ENCODE data around the gene CARD19.

The CARD19 gene

DNA sequence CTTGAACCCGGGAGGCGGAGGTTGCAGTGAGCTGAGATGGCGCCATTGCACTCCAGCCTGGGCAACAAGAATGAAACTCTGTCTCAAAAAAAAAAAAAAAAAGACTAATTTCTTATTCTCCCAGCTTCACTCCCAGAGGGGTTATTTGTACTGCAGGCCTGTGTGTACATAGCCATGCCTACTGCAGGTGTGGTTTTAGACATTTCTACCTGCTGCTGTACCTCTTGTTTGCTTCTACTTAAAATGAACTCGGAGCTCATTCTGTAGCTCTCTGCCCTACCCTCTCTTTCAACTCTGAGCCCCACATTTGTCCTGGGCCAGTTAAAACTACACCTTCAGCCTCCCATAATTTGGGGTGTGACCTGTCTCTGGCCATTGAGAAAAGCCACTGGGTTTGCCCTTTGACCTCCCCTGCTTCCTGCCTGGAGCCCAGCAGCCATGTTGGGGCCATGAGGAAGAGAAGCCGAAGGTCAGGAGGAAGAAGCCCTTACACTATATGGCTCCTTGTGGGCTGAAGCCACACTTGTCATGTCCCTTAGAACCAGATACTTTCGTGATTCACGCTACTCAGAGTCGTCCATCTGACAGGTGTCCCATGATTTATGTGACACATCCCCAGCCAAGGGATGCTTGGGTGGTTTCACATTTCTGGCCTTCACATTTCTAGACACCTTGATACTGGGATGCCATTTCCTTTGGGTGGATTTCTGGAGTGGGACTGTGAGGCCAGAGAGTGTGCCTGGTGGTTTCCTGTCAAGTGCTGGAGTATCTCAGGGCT is 9.4 kb upstream of the CARD19 start:
- in situ Hi-C loops (cut with HindIII; ENCODE audit: low sequenced_read_pairs), result no loop called here

DNA sequence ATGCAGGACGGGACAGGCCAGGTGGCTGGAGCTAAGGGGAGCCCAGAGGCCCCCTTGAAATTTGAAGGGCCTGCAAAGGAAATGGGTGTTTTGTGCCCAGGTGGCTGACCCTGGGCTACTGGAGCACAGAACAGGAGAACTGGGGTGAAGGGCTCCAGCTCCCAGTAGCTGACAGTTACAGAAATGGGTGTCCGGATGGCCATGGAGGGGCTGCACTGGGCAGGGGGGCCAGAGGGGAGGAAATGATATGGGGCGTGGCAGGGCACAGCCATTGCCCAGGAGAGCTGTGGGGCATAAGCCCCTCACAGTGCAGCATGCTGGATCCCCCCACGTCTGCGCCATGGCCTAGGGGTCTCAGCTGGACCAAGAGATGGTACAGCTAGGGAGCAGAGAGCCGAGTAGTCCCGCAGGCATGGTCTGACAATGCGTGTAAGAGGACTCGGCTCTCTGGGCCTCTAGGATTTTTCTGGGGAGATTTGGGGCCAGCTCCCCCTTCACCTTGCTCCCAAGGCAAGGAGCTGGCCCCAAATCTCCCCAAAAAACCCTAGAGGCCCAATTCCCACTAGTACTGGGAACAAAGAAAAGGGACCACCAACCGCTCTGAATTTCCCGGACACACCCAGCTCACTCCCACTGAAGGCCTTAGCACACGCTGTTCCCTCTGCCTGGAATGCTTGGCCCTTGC is 7.9 kb upstream of the CARD19 start:
- in situ Hi-C loops (cut with HindIII; ENCODE audit: low sequenced_read_pairs), result no loop called here

DNA sequence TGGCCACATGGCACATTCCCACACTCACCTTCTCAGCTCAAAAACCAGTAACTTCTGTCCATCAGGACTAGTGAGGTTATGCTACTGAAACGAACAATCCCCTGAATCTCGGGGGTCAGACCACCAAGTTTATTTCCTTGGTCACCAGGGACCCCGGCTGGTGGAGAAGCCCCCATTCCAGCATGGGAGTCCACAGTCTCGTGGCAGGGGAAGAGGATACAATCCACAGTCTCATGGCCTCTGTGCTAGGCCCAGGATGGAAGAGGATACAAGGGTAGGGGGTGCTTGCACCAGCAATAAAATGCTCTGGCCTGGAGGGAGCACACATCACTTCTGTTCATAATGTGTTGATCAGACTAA is 7.4 kb upstream of the CARD19 start:
- in situ Hi-C loops (cut with HindIII; ENCODE audit: low sequenced_read_pairs), result no loop called here

DNA sequence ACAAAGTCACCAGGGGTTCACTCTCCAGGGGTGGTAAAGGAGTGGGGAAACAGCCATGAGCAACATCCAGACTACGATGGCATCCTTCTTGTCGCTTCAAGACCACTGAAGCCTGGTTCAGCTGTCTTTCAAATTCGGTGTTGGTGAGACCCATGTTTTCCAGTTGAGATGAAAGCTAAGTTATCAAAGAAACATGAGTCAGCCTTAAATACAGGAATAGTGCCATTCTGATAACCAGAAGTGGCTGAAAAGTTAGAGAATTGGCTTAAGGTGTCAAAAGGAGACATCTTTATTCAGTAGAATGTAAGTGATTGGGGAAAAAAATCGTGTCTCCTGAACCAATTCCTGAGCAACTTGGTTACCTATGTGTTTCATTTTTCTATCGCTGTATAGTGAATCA is 7.0 kb upstream of the CARD19 start:
- in situ Hi-C loops (cut with HindIII; ENCODE audit: low sequenced_read_pairs), result no loop called here

DNA sequence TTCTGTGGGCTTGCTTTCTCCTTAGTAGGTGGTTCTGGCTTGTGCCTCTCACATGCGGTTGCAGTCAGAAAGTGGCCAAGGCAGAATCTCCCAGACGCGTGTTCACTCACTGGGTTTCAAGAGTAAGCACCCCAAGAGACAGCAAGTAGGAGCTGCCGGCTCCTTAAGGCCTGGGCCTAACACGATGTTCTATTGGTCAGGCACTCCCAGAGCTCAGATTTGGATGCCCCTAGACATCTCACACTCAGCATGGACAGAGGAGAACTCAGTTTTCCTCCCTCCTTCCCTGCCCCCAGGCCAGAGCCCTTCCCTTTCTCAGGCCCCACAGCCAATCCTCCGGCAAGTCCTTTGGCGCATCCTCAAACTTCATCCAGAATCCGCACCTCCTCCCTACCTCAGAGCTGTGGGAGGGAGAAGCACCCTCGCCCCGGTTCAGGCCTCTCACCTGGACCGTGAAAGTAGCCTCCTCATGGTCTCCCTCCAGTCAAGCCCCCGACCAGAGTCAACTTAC is 6.5 kb upstream of the CARD19 start:
- in situ Hi-C loops (cut with HindIII; ENCODE audit: low sequenced_read_pairs), result no loop called here

DNA sequence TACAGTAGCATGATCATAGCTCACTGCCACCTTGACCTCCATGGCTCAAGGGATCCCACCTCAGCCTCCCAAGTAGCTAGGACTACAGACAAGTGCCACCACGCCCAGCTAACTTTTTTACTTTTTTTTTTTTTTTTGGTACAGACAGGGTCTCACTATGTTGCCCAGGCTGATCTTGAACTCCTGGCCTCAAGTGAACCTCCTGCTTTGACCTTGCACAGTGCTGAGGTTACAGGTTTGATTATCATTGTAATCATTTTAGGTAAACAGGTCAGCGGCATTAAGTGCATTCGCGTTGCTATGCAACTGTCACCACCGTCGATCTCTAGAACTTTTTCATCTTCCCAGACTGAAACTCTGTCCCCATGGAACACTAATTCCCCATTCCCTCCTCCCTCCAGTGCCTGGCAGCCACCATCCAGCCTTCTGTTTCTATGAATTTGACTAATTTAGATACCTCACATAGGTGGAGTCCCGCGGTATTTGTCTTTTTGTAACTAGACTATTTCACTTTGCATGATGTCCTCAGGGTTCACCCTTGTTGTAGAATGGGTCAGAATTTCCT is 5.8 kb upstream of the CARD19 start:
- in situ Hi-C loops (cut with HindIII; ENCODE audit: low sequenced_read_pairs), result no loop called here

DNA sequence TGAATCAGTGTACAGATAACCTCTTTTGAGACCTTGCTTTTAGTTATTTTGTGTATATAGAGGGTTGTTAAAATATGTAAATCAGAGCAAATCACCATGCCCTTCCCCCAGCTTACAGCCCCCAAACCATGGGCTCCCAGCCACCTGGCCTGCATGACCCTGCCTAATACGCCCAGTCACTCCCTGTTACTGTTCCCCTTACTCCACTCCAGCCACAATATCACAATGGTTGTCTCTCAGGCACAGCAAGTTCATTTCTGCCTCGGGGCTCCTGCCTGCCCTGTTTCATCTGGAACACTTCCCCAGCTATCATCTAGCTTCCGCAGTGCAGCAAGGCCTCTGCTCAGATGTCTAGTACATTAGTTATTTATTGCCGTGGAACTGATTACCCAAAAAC is 5.0 kb upstream of the CARD19 start:
- in situ Hi-C loops (cut with HindIII; ENCODE audit: low sequenced_read_pairs), result no loop called here

DNA sequence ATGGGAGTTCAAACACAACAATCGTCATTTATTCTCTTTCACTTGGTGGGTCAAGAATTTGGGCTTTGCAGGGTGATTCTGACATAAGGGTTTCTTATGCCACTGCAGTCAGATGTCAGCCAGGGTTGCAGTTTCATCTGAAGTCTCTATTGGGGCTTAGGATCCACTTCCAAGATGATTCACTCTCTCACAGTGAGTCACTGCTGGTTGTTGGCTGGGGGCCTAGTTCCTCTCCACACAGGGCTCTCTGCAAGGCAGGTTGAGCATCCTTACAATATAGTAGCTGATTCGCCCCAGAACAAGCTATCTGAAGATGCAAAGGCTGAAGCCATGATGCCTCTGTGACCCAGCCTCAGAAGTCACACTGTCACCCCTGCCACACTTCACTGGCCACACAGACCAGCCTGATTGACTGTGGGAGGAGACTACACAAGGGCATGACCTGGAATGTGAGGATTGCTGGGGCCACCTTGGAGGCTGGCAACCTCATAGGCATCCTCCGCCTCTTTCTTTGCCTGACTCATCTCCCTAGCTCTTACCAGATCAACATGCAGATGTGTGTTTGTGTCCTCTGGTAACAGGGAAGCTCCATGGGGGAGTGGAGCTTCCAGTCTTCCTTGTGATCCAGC is 4.5 kb upstream of the CARD19 start:
- in situ Hi-C loops (cut with HindIII; ENCODE audit: low sequenced_read_pairs), result no loop called here

DNA sequence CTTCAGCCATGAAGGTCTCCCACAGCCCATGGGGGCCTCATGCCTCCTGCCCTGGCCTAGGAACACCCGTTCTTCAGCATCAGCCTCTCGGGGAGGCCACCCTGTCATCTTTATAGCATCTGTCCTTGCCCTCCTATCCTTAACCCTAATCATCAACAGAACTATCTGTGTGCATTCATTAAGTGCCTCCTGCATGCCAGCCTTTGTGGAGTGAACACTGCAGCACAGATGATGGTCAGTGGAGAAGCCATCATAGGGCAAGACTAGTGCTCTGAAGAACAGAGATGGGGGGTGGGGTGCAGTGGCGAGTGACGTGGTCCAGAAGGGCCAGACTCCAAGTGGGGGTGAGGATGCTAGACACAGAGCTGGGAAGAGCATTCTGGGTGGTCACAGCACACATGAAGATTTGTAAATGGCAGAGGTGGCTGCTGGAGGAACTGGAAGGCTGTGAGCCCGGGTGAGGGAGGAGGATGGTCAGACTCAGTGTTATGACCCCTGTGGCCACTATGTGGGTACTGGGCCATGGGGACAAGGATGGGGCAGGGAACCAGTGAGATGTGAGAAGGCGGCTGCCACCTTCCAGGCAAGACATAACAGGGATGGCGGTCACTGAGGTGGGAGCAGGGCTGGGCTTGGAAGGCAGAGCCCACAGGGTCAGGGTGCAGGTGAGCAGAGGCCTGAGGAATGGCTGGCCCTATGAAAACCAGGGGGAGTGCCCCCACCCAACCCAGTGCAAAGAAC is 3.6 kb upstream of the CARD19 start:
- in situ Hi-C loops (cut with HindIII; ENCODE audit: low sequenced_read_pairs), result no loop called here

DNA sequence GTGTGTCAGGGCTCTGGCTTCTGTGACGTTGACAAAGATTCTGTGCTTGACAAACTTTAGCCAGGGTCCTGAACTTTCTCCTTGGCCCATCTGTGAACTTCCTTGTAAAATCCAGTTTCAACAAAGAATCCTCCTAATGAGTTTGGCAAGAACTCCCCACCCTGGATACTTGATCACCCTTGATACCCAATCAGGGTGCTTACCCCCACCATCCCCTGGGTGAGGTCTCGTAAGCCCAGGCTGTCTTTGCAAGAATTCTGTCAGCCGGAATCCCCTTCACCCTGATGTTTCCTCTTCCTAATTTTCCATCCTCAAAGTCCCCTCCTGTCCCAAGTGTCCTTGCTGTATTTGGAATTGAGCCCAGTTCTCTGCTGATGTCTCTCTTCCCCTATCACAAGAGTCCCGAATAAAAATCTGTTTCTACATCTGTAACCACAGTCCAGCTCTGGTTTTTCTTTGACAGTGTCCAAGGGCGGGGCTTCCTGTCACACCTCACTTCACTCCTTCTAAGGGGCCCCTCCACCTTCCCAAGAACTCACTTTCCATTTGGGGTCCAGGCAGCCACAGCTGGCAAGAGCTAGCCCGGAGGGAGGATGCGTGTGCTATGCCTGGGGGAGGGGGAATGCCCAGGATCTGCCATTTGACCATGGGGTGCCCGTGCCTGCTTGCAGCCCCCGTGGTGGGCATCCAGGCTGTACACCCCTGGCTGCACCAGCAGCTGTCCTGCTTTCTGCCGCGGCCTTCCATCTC is 2.7 kb upstream of the CARD19 start:
- in situ Hi-C loops (cut with HindIII; ENCODE audit: low sequenced_read_pairs), result no loop called here

DNA sequence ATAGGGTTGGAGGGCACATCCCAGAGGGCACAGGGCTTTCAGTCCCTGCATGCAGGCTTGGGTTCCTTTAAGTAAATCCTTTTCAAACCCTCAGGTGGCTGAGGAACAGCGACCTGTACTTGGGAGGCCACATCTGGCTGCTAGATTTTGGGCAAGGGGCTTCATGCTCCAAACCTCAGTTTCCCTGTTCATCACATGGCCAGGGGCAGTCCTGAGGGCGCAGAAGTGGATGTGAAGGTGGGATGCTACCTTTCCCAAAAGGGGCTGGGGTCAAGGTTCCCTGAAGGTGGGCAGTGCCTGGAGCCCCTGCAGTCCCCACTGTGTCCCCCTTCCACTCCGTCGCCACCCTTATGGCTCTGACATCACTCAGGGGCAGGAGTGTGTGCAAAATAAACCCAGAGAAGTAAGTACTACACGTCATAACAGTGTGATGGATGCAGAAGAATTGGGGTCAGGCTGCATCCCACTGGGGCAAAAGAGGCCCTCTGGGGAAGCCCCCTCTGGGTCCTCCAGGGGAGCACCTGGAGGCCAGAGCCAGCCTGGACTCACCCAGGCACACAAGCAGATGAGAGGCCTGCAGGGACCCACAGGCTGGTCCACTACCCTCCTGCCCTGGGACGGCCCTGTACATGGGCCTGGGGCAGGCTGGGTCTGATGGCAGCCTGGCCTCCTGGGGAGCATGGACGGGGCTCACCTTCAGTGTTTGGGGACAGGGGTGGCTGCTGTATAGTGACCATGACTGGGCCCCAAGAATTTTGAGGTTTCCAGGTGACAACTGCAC is 1.9 kb upstream of the CARD19 start:
- in situ Hi-C loops (cut with HindIII; ENCODE audit: low sequenced_read_pairs), result no loop called here

DNA sequence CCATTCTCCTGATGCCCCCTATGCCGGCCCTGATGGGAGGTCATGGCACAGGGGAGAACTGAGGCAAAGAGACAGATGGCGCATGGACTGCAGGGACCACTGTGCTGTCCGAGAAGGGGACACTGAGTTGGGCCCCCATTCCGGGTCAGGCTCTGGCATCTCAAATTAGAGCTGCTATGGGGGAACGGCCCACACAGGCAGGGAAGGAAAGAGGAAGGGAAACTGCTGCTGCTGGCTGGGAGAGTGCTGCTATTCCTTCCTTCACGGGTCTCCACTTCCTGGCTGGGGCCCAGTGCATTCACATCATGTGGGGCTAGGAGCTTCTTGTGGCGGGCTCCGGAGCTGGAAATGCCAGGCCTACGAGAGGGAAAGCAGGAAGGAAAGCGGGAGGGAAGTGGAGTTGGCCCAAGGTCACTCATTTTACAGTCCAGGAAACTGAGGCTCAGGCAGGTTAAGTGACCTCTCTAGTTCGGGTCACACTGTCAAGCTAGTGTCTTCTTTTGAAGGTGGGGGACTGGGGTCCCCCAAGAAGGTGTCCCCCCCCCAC is 1.3 kb upstream of the CARD19 start:
- in situ Hi-C loops (cut with HindIII; ENCODE audit: low sequenced_read_pairs), result no loop called here

DNA sequence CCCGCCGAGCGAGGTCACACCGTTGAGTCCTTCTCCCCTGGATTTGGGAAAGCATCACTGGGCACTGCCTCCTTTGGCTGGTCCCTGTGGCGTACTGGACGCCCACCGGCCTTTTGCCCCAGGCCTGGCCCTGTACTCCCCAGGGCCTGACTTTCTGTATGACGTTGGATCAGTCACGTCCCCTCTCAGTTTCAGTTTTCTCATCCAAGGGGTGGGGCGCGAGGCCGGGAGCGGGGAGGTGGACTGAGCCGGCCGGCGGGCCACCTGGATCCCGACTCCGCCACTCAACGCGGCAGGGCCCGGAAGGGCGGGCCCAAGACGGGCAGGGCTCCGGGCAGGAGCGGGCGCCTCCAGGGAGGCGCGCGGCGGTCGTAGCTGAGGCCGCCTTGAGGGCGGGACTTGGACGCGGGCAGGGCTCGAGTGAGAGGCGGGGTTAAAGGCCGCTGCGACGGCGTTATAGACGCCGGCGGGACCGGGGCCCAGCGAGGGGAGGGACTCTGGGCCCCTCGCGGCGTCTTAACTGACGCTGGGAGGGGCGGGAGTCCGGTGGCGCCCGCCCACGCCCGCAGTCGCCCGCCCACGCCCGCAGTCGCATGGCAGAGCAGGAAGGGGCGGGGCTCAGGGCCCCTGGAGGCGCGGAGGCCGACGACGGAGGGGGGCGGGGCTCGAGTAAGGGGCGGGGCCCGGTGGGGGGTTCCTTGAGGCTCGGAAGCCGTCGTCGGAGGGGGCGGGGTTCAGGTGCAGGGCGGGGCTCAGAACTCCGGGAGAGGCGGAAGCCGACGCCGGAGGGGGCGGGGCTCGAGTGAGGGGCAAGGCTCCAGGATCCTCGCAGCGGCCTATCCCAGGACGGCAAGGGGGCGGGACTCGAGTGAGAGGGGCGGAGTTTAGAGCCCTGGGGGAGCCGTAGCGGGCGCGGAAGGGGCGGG is 549 bp upstream of the CARD19 start:
- in situ Hi-C loops (cut with HindIII; ENCODE audit: low sequenced_read_pairs), result no loop called here

DNA sequence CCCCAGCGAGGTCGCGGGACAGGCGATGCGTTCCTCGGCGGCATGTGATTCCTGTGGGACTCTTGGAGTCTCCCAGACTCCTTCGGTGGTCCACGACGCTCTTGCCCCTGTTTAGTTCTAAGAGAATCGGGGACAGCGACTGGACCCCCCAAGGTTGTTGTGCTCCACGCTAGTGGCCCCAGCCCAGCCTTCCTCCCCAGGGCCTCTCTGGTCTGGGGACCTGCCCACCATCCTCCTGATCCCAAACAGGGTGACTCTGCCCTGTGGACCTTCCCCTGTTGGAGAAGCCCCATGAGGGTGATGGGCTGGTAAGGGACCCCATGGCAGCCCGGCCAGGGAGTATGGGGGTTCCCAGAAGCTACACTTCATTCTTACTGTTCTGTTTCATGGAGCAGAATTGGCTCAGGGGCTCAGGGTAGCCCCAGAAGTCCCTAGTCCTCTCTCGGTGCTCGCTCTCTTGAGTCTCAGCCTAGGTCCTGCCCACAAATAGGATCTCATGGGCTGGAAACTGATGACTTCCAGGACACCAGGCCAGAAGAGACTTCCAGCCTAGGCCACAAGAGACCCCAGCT is 880 bp downstream of the CARD19 start:
- in situ Hi-C loops (cut with HindIII; ENCODE audit: low sequenced_read_pairs), result no loop called here

DNA sequence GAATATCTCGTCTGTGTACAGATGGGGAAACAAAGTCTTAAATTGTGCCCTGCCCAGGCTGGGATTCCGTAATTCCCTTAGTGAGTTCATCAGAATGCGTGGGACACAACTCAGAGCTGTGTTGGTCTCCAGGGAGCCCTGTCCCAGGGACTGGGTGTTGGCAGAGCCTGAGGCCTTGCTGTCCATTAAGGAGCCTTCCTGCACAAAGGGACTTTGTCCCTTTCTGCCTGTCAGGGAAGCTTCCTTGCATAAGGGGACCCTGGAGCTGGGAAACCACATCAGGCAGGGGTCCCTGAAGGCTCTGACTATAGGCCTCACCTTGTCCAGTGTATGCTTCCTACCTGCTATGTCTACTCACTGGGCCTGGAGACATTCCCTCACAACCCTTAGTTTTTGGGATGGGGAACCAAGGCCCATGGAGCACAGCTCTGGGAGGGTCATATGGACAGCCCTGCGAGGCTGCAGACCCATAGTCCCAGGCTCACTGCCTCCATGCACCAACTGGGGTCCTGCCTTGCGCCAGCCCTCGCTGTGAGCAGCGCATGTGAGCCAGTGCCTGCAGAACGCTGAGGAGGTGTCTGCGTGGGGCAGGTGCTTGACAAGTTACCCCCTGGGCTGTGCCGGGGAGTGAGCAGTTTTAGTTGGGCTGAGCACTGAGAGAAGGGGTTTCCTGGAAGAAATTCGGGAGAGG is 1.6 kb downstream of the CARD19 start:
- in situ Hi-C loops (cut with HindIII; ENCODE audit: low sequenced_read_pairs), result no loop called here

DNA sequence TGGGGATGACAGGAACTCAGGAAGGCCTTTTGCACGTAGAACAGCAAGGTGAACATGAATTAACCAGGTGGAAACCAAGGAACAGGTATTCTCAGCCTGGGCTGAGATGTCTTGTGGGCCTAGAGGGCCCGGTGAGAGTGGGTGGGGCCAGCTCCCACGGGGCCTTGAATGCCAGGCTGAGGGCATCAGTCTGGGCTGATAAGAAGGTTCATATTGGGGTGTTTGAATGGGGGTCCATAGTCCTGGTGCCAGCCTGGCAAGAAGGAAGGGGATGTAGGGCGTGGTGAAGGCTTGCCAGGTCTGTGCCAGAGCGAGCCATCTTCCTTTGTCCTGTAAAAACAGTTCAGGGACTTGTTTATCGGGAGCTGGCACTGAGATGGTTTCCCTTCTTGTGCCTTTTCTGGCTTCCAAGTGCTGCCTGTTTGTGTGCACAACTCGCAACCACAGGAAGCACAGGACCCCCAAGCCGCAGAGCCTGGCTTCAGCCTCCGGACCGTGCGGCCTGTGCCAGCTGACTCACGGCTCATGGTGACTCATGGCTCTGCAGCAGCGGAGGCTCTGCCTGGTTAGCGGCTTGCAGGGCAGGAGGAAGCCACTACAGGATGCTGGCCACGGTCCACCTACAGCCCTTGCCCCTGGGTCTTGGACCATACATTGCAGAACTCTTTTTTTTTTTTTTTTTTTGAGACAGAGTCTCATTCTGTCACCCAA is 2.4 kb downstream of the CARD19 start:
- in situ Hi-C loops (cut with HindIII; ENCODE audit: low sequenced_read_pairs), result no loop called here
